ENCODE results near the gene PBX4. TPM values are rescaled to one million over a fixed set of nuclear protein-coding genes. Genes with fewer than 3 reads are reported as not detected.

Gene PBX4
- total RNA-seq, 1 donor from 2014 or later = 24.8 TPM

- Mint-ChIP-seq H3K27ac (no peak overlapping the region), H3K36me3 (ENCODE audit: low read depth) (peaks cover 71% of the 10 kb centered on the region), H3K9me3 (no peaks in the 10 kb centered on the region)
Observed at GRCh38 chr19:19566306-19566705, 52.2 kb downstream of the PBX4 start.

DNA sequence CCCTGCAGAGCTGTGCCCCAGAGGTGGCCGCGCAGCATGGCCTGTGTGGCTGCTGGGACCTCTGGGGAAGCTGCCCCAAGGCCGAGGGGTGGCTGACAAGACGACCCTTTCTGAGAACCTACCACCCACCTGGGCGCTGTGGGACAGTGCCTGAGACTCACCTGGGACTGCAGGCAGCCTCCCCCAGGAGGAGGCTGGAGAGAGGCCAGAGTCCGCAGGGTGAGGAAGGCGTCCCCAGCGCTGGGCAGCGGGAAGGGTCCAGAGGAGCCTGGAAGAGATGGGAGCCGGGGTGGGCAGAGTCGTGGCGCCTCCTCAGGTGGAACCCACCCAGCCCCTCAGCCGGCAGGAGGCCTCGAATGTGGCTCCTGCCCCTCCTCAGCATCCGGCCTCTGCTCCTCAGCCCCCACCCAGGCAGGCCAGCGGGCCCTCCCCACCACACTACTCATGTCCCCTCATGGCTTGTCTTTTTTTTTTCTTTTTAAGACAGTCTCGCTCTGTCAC lies 55.1 kb downstream of the PBX4 start:
- Mint-ChIP-seq H3K4me3 (ENCODE audit: low read depth) (no peak overlapping the region), H3K4me1 (ENCODE audit: low read depth) (peaks cover 4% of the 10 kb centered on the region), H3K27ac (no peak overlapping the region), H3K27me3 (ENCODE audit: low read depth) (no peaks in the 10 kb centered on the region), H3K9me3 (no peaks in the 10 kb centered on the region), H3K36me3 (ENCODE audit: low read depth) (peaks cover 59% of the 10 kb centered on the region)
- intact Hi-C loops (cut with micrococcal nuclease) = no loop called here
- no peak for DNase-seq (ENCODE audit: low spot score)

More at GRCh38 chr19:19566306-19566705, 52.2 kb downstream of the PBX4 start:
- no peak for DNase-seq (ENCODE audit: low spot score)
- no peaks in the 10 kb centered on the region for H3K27me3 Mint-ChIP-seq (ENCODE audit: low read depth)
- intact Hi-C loops (cut with micrococcal nuclease) = no loop called here
- H3K4me3 Mint-ChIP-seq (ENCODE audit: low read depth) = no peak overlapping the region
- peaks cover 5% of the 10 kb centered on the region for H3K4me1 Mint-ChIP-seq (ENCODE audit: low read depth)

DNA sequence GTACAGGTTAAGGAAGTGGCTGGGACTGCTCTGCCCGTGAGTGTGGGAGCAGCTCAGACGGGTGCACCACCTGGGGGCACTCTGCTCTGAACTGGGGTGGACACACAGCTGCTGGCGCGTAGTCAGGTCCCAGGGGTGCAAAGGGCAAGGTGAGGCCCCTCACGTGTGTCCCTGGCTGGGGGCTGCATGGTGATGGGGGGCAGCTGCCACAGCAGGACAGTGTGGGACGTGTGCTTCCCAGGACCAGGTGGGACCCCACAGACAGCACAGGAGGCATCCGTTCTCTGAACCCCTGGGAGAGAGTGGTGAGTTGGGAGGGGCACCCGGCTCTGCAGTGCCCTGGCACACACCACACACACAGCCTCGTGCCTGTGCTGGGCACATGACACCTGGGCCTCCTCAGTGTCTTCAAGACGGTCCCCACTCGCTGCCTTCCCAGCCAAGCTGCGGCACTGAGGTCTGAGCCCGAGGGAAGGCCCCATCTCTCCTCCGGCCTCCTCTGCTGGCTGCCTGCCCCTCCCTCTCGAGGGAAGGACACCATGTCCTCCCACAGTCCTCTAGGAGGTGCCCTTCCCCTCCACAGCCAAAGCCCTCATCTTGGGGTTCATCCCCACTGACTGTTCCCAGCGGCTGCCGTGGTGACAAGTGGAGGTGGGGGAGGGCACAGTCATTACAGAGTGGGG lies 55.7 kb downstream of the PBX4 start:
- DNase-seq (ENCODE audit: low spot score) = no peak
- Mint-ChIP-seq H3K27me3 (ENCODE audit: low read depth) (no peaks in the 10 kb centered on the region), H3K9me3 (no peaks in the 10 kb centered on the region), H3K27ac (no peak overlapping the region), H3K4me3 (ENCODE audit: low read depth) (no peak overlapping the region), H3K4me1 (ENCODE audit: low read depth) (peaks cover 4% of the 10 kb centered on the region), H3K36me3 (ENCODE audit: low read depth) (peaks cover 57% of the 10 kb centered on the region)
- intact Hi-C loops (cut with micrococcal nuclease) = no loop called here

GRCh38 chr19:19561946-19562664 lies 56.4 kb downstream of the PBX4 start:
- Mint-ChIP-seq H3K9me3 (no peaks in the 10 kb centered on the region), H3K27me3 (ENCODE audit: low read depth) (no peaks in the 10 kb centered on the region), H3K27ac (no peak overlapping the region), H3K36me3 (ENCODE audit: low read depth) (peaks cover 52% of the 10 kb centered on the region), H3K4me3 (ENCODE audit: low read depth) (no peak overlapping the region), H3K4me1 (ENCODE audit: low read depth) (peaks cover 4% of the 10 kb centered on the region)
- DNase-seq (ENCODE audit: low spot score) = no peak
- intact Hi-C loops (cut with micrococcal nuclease) = no loop called here

DNA sequence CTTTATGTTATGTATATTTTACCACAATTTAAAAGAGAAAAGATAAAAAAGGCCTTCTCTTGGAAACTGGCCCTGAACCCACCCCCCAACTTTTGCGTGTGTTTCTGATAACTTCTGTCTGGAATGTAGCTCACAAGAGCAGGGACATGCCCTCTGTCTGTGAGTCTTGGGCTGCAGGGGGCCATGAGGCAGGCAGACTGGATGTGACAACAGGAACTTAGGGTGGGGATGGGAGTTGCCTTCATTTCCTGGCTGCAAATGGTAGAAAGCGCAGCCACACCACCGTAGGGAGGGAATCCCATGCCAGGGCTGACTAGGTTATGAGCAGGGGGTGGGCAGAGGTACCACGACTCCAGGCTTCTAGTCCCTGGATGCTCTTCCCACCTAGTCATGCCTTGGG lies 58.6 kb downstream of the PBX4 start:
- Mint-ChIP-seq H3K27me3 (ENCODE audit: low read depth) (no peaks in the 10 kb centered on the region), H3K4me1 (ENCODE audit: low read depth) (peaks cover 4% of the 10 kb centered on the region)

GRCh38 chr19:19558636-19559035 lies 59.9 kb downstream of the PBX4 start:
- Mint-ChIP-seq H3K4me3 (ENCODE audit: low read depth) (no peak overlapping the region), H3K27me3 (ENCODE audit: low read depth) (no peaks in the 10 kb centered on the region), H3K4me1 (ENCODE audit: low read depth) (peaks cover 7% of the 10 kb centered on the region), H3K9me3 (no peaks in the 10 kb centered on the region), H3K36me3 (ENCODE audit: low read depth) (peaks cover 32% of the 10 kb centered on the region), H3K27ac (no peak overlapping the region)
- no peak for DNase-seq (ENCODE audit: low spot score)
- intact Hi-C loops (cut with micrococcal nuclease) = no loop called here

More for the DNA sequence above, 58.6 kb downstream of the PBX4 start:
- Mint-ChIP-seq H3K9me3 (no peaks in the 10 kb centered on the region), H3K4me3 (ENCODE audit: low read depth) (no peak overlapping the region), H3K36me3 (ENCODE audit: low read depth) (peaks cover 43% of the 10 kb centered on the region), H3K27ac (no peak overlapping the region)
- intact Hi-C loops (cut with micrococcal nuclease) = no loop called here
- DNase-seq (ENCODE audit: low spot score) = no peak

DNA sequence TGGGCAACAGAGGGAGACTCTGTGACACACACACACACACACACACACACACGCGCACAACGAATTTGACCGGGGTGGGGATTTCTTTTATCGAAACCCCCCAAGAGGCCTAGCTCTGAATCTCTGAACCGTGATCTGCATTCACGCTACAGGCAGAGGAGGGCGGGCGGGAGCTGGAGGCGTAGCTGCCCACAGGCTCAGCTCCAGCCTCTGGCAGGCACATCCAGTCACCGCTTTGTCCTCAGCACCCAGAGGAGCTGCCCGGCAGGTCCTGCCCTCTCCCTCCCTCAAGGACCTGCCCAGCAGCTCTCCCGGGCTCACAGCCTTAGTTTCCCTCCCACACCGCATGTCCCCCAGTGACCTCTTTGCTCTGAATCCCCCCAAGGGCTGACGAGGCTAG lies 60.4 kb downstream of the PBX4 start:
- H3K36me3 Mint-ChIP-seq (ENCODE audit: low read depth) = peaks cover 30% of the 10 kb centered on the region
- H3K4me1 Mint-ChIP-seq (ENCODE audit: low read depth) = peaks cover 7% of the 10 kb centered on the region
- intact Hi-C loops (cut with micrococcal nuclease) = no loop called here
- no peak for DNase-seq (ENCODE audit: low spot score)
- H3K27me3 Mint-ChIP-seq (ENCODE audit: low read depth) = no peaks in the 10 kb centered on the region
- H3K4me3 Mint-ChIP-seq (ENCODE audit: low read depth) = no peak overlapping the region
- H3K9me3 Mint-ChIP-seq = no peaks in the 10 kb centered on the region
- H3K27ac Mint-ChIP-seq = no peak overlapping the region

- intact Hi-C loops (cut with micrococcal nuclease) = loop anchor here (1.0 kb wide), 1 partner anchor 22 kb away; no protein-coding TSS in a partner anchor
- peak; percentile 40 for DNase-seq (ENCODE audit: low spot score)
Observed at GRCh38 chr19:19554074-19555023, 64.1 kb downstream of the PBX4 start.

GRCh38 chr19:19553670-19554069 lies 64.8 kb downstream of the PBX4 start:
- Mint-ChIP-seq H3K4me1 (ENCODE audit: low read depth) (peaks cover 2% of the 10 kb centered on the region), H3K27me3 (ENCODE audit: low read depth) (peaks cover 3% of the 10 kb centered on the region), H3K9me3 (no peaks in the 10 kb centered on the region), H3K4me3 (ENCODE audit: low read depth) (no peak overlapping the region), H3K27ac (no peak overlapping the region), H3K36me3 (ENCODE audit: low read depth) (no peaks in the 10 kb centered on the region)
- intact Hi-C loops (cut with micrococcal nuclease) = loop anchor here (1.0 kb wide), 1 partner anchor 21 kb away; no protein-coding TSS in a partner anchor
- no peak for DNase-seq (ENCODE audit: low spot score)

More at GRCh38 chr19:19554074-19555023, 64.1 kb downstream of the PBX4 start:
- Mint-ChIP-seq H3K36me3 (ENCODE audit: low read depth) (peaks cover 6% of the 10 kb centered on the region), H3K27ac (no peak overlapping the region), H3K9me3 (no peaks in the 10 kb centered on the region), H3K4me1 (ENCODE audit: low read depth) (peaks cover 2% of the 10 kb centered on the region), H3K27me3 (ENCODE audit: low read depth) (no peaks in the 10 kb centered on the region), H3K4me3 (ENCODE audit: low read depth) (no peak overlapping the region)

DNA sequence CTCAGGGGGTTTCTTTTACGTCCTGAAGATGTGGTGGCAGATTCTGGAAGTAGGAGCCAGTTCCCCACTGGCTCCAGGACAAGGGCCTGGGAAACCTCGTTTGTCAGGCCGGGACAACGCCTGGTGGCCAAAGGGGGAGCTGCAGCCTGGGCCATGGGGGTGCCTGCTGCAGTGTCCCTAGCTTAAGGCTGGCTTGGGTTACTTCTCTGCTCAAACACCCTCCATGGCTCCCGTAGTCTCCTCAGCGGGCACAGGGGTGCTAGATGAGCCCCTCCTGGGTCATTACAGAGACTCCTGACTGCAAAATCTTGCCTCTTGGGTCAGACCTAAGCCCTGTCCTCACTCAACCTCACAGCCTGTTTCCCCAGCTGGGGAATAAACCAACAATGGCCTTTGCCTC lies 65.7 kb downstream of the PBX4 start:
- Mint-ChIP-seq H3K27me3 (ENCODE audit: low read depth) (peaks cover 3% of the 10 kb centered on the region), H3K4me1 (ENCODE audit: low read depth) (peaks cover 2% of the 10 kb centered on the region), H3K4me3 (ENCODE audit: low read depth) (no peak overlapping the region), H3K9me3 (no peaks in the 10 kb centered on the region), H3K27ac (no peak overlapping the region), H3K36me3 (ENCODE audit: low read depth) (no peaks in the 10 kb centered on the region)
- DNase-seq (ENCODE audit: low spot score) = no peak
- intact Hi-C loops (cut with micrococcal nuclease) = no loop called here

DNA sequence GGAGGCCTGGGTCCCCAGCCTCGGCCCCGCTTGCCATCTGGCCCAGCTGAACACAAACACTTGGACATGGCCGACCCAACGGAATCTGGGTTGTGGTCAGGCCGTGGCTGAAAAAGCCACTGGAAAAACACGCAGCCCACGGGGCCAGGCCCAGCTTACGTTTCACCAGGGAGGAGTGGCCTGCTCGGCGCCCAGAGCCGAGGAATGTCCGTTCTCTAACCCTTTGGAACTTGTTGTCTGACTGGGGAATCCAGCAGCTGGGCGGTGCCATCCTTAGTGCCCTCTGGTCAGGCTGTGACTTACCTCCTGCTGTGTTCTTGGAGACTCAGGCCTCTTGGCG lies 66.7 kb downstream of the PBX4 start:
- DNase-seq (ENCODE audit: low spot score) = no peak
- Mint-ChIP-seq H3K27ac (no peak overlapping the region), H3K4me1 (ENCODE audit: low read depth) (peaks cover 2% of the 10 kb centered on the region), H3K27me3 (ENCODE audit: low read depth) (peaks cover 3% of the 10 kb centered on the region), H3K9me3 (no peaks in the 10 kb centered on the region), H3K36me3 (ENCODE audit: low read depth) (no peaks in the 10 kb centered on the region), H3K4me3 (ENCODE audit: low read depth) (no peak overlapping the region)
- intact Hi-C loops (cut with micrococcal nuclease) = no loop called here

GRCh38 chr19:19550972-19551852 lies 67.3 kb downstream of the PBX4 start:
- Mint-ChIP-seq H3K4me1 (ENCODE audit: low read depth) (peaks cover 2% of the 10 kb centered on the region), H3K27me3 (ENCODE audit: low read depth) (peaks cover 3% of the 10 kb centered on the region), H3K36me3 (ENCODE audit: low read depth) (no peaks in the 10 kb centered on the region), H3K4me3 (ENCODE audit: low read depth) (no peak overlapping the region), H3K9me3 (no peaks in the 10 kb centered on the region), H3K27ac (no peak overlapping the region)
- intact Hi-C loops (cut with micrococcal nuclease) = no loop called here
- DNase-seq (ENCODE audit: low spot score) = no peak
